Upper lobe of left lung (tissue), 4 donors: ENCODE measurements around the gene OR5AK2.

Source experiments
- CTCF ChIP-seq, 6 experiments: fragments of 450-650 bp in 4 of 6; fragments of 200-600 bp in 2 of 6; sonication (generic) in 2 of 6; IDR thresholded peaks; one replicate each; pipeline ENCODE4 v1.5.1; 2016 to 2019; ENCODE audit warnings: antibody characterized with exemption in 6 of 6
- POLR2A ChIP-seq, 4 donors: fragments of 450-650 bp; IDR thresholded peaks; one replicate each; pipeline ENCODE4 v1.5.1; 2016 to 2017; ENCODE audit warnings: antibody characterized with exemption in 4 of 4, mild to moderate bottlenecking in 2 of 4
- POLR2AphosphoS5 ChIP-seq, 2 donors: sonication (generic); formaldehyde crosslinking; IDR thresholded peaks; one replicate each; pipeline ENCODE4 v1.5.1; 2017; ENCODE audit warnings: antibody characterized with exemption in 2 of 2

GRCh38 chr11:57015679-57016078 lies 27.0 kb downstream of the OR5AK2 start:
- TF ChIP-seq CTCF (IDR thresholded peaks at IDR 0.05): no peak
- TF ChIP-seq POLR2AphosphoS5 (IDR thresholded peaks at IDR 0.05): no peak
- TF ChIP-seq POLR2A (IDR thresholded peaks at IDR 0.05): no peak
